LNCaP clone FGC (cell line): ENCODE measurements around the gene CIAO2A.

Experiments
- DNase-seq: peaks from one replicate; pipeline ENCODE4 v3.0.0-alpha.2; 2011; ENCODE audit warnings: low read depth
- H3K4me3 ChIP-seq: 2 replicates; pipeline ENCODE4 v1.5.1; 2011; ENCODE audit warnings: mild to moderate bottlenecking, low read depth, low read length, control low read depth
- TF ChIP-seq, protein P1 (sequence below): IDR thresholded peaks from 2 replicates; pipeline ENCODE4 v1.5.1; 2012; ENCODE audit warnings: mild to moderate bottlenecking; ENCODE audit not compliant: control insufficient read depth, insufficient read depth; ENCODE audit errors: extremely low read depth

CIAO2A gene

DNA sequence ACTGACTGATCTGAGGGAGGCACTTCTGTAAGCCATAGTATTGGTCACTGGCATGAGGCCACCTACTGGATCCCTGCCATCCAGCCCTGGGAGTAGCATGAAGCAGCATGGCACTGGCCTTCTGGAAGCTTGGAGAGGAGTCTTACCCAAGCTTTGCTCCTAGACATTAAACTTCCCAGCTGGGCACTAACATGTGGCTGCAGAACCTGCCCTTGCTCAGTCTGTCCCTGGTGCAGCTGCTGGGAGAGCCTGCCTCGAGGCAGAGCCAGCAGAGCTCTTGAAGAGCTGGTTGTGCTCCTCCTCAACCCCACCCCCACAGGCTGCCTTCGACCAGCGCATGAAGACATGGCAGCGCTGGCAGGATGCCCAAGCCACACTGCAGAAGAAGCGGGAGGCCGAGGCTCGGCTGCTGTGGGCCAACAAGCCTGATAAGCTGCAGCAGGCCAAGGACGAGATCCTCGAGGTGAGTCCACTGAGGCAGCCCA lies 40.7 kb upstream of the CIAO2A start:
- TF ChIP-seq, protein P1, sequence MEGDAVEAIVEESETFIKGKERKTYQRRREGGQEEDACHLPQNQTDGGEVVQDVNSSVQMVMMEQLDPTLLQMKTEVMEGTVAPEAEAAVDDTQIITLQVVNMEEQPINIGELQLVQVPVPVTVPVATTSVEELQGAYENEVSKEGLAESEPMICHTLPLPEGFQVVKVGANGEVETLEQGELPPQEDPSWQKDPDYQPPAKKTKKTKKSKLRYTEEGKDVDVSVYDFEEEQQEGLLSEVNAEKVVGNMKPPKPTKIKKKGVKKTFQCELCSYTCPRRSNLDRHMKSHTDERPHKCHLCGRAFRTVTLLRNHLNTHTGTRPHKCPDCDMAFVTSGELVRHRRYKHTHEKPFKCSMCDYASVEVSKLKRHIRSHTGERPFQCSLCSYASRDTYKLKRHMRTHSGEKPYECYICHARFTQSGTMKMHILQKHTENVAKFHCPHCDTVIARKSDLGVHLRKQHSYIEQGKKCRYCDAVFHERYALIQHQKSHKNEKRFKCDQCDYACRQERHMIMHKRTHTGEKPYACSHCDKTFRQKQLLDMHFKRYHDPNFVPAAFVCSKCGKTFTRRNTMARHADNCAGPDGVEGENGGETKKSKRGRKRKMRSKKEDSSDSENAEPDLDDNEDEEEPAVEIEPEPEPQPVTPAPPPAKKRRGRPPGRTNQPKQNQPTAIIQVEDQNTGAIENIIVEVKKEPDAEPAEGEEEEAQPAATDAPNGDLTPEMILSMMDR, result no peak
- no peak overlapping the region for H3K4me3 ChIP-seq
- DNase-seq, result no peak

- H3K4me3 ChIP-seq, result no peak overlapping the region
- DNase-seq, result no peak
- TF ChIP-seq, protein P1, result no peak
Measured at GRCh38 chr15:64133623-64134344, 40.1 kb upstream of the CIAO2A start.

- DNase-seq, result no peak
- TF ChIP-seq, protein P1, result no peak
- H3K4me3 ChIP-seq, result no peak overlapping the region
Measured at GRCh38 chr15:64132217-64132616, 38.6 kb upstream of the CIAO2A start.

DNA sequence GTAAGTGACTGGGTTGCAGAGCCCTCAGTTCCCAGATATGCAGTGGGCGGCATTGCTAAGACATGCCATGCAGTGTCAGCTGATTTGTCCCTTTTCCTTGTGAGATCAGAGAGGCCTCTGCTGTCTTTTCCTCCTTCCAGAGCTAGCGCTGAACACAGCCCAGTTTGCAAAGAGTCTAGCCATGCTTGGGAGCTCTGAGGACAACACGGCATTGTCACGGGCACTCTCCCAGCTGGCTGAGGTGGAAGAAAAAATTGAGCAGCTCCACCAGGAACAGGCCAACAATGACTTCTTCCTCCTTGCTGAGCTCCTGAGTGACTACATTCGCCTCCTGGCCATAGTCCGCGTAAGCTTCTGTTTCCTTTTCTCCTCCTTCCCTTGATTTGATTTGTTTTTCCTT lies 37.9 kb upstream of the CIAO2A start:
- no peak for DNase-seq
- TF ChIP-seq, protein P1, result no peak
- H3K4me3 ChIP-seq, result no peak overlapping the region

GRCh38 chr15:64130159-64130558 lies 36.5 kb upstream of the CIAO2A start:
- H3K4me3 ChIP-seq, result no peak overlapping the region
- TF ChIP-seq, protein P1, result no peak
- DNase-seq, result no peak

GRCh38 chr15:64127521-64128270 lies 34.1 kb upstream of the CIAO2A start:
- TF ChIP-seq, protein P1, result no peak
- no peak for DNase-seq
- H3K4me3 ChIP-seq, result no peak overlapping the region
